Endodermal cell (in vitro differentiated cells): ENCODE results near the gene BMF. TPM values are rescaled to one million over a fixed set of nuclear protein-coding genes. Genes with fewer than 3 reads are reported as not detected.

Experiments used
- DNase-seq: peaks from one replicate; pipeline ENCODE4 v3.0.0-alpha.2; 2017
- H3K27ac ChIP-seq: 2 replicates; pipeline ENCODE4 v1.5.1; 2013; ENCODE audit warnings: mild to moderate bottlenecking, low read depth, low read length, moderate library complexity
- H3K27me3 ChIP-seq: 2 replicates; pipeline ENCODE4 v1.6.1; 2013; ENCODE audit warnings: mild to moderate bottlenecking, low read length, moderate library complexity; ENCODE audit not compliant: insufficient read depth, control insufficient read depth, poor library complexity, severe bottlenecking
- H3K36me3 ChIP-seq: 2 replicates; pipeline ENCODE4 v1.7.0; 2013; ENCODE audit warnings: mild to moderate bottlenecking, low read length, moderate library complexity; ENCODE audit not compliant: control insufficient read depth, insufficient read depth
- H3K4me1 ChIP-seq: one replicate; pipeline ENCODE4 v1.7.0; 2013; ENCODE audit warnings: low read length; ENCODE audit not compliant: control insufficient read depth, insufficient read depth
- H3K4me3 ChIP-seq: 2 replicates; pipeline ENCODE4 v1.5.1; 2013; ENCODE audit warnings: mild to moderate bottlenecking, low read length, moderate library complexity
- H3K9ac ChIP-seq: 2 replicates; pipeline ENCODE4 v1.6.1; 2013; ENCODE audit warnings: mild to moderate bottlenecking, low read length, moderate library complexity; ENCODE audit not compliant: poor library complexity, severe bottlenecking; ENCODE audit errors: extremely low read depth
- H3K9me3 ChIP-seq: 2 replicates; pipeline ENCODE4 v1.6.1; 2013; ENCODE audit warnings: mild to moderate bottlenecking, low read length, moderate library complexity; ENCODE audit not compliant: control insufficient read depth
- H3K27ac Mint-ChIP-seq: 2 replicates; pipeline ENCODE4 v1.8.0; 2020; ENCODE audit warnings: mixed read lengths
- H3K27me3 Mint-ChIP-seq: 2 replicates; pipeline ENCODE4 v1.8.0; 2021; ENCODE audit warnings: mild to moderate bottlenecking, mixed read lengths; ENCODE audit not compliant: insufficient read depth
- H3K36me3 Mint-ChIP-seq: 2 replicates; pipeline ENCODE4 v1.8.0; 2020; ENCODE audit warnings: low read depth, mixed read lengths
- H3K4me1 Mint-ChIP-seq: 2 replicates; pipeline ENCODE4 v1.8.0; 2020; ENCODE audit warnings: mixed read lengths
- H3K4me3 Mint-ChIP-seq: 2 replicates; pipeline ENCODE4 v1.8.0; 2020; ENCODE audit warnings: mild to moderate bottlenecking, moderate library complexity, mixed read lengths
- H3K9me3 Mint-ChIP-seq: 2 replicates; pipeline ENCODE4 v1.8.0; 2020; ENCODE audit warnings: mild to moderate bottlenecking, mixed read lengths
- CTCF ChIP-seq: fragments of 200-600 bp; sonication (generic); conservative IDR thresholded peaks from 2 replicates; pipeline ENCODE4 v1.5.0; 2021; ENCODE audit warnings: antibody characterized with exemption, mild to moderate bottlenecking
- WGBS, 2 experiments: methylation state at CpG; one replicate each; pipeline versions ENCODE4 v1.1.5 to v1.1.7; 2013; ENCODE audit warnings: missing lambda C conversion rate in 2 of 2, mixed read lengths in 1 of 2; ENCODE audit not compliant: insufficient coverage in 1 of 2, insufficient read length in 1 of 2; 5-methylcytosine and 5-hydroxymethylcytosine counted together
- total RNA-seq, 2 donors: library from RNA; stranded (reverse); fragmentation: NEBNext Ultra II Directional in 1 of 2; extraction: Animal tissue kit (Norgen Biotek cat#: 25700) in 1 of 2; gene quantifications; 2 replicates in 1 of 2; 3 replicates in 1 of 2; pipeline ENCODE4 v1.2.1, GENCODE V29; 2021

The BMF gene
- total RNA-seq, 2 donors from 2014 or later = 48.3 to 53.5 TPM

- Histone ChIP-seq H3K36me3 (no peaks in the 10 kb centered on the region), H3K4me3 (no peak overlapping the region), H3K4me1 (peaks cover 4% of the 10 kb centered on the region), H3K27ac (peak overlapping the region; percentile 6), H3K9ac (no peak overlapping the region), H3K27me3 (no peaks in the 10 kb centered on the region), H3K9me3 (no peaks in the 10 kb centered on the region)
- no peaks in the 10 kb centered on the region for H3K27me3 Mint-ChIP-seq
- no peaks in the 10 kb centered on the region for H3K36me3 Mint-ChIP-seq
- no peaks in the 10 kb centered on the region for H3K9me3 Mint-ChIP-seq
- TF ChIP-seq CTCF = no peak
- H3K27ac Mint-ChIP-seq = no peak overlapping the region
- no peak overlapping the region for H3K4me3 Mint-ChIP-seq
- no peak for DNase-seq
- WGBS, 2 experiments = 80% methylated on average over 2 of the region's 2 CpGs; no CpG with 5 or more reads in 1 of the 2 experiments
- H3K4me1 Mint-ChIP-seq = peaks cover 19% of the 10 kb centered on the region
Measured at GRCh38 chr15:40111888-40112287, 3.2 kb upstream of the BMF start.

- Mint-ChIP-seq H3K36me3 (no peaks in the 10 kb centered on the region), H3K4me3 (no peak overlapping the region), H3K9me3 (no peaks in the 10 kb centered on the region), H3K27me3 (no peaks in the 10 kb centered on the region), H3K27ac (no peak overlapping the region), H3K4me1 (peaks cover 25% of the 10 kb centered on the region)
- Histone ChIP-seq H3K9ac (no peak overlapping the region), H3K9me3 (no peaks in the 10 kb centered on the region), H3K4me3 (no peak overlapping the region), H3K36me3 (no peaks in the 10 kb centered on the region), H3K27me3 (no peaks in the 10 kb centered on the region), H3K27ac (no peak overlapping the region), H3K4me1 (peaks cover 6% of the 10 kb centered on the region)
- no peak for TF ChIP-seq CTCF
- 90% methylated on average over 7 to 9 of the region's 9 CpGs for WGBS, 2 experiments
- DNase-seq = no peak
Measured at GRCh38 chr15:40110866-40111550, 2.3 kb upstream of the BMF start.

- Mint-ChIP-seq H3K4me1 (peaks cover 44% of the 10 kb centered on the region), H3K27me3 (no peaks in the 10 kb centered on the region), H3K36me3 (peaks cover 9% of the 10 kb centered on the region), H3K9me3 (no peaks in the 10 kb centered on the region), H3K4me3 (peak overlapping the region; percentile 94), H3K27ac (peak overlapping the region; percentile 97)
- no peak for TF ChIP-seq CTCF
- WGBS, 2 experiments = 0 to 1% methylated on average over 2 to 47 of the region's 47 CpGs
- no peaks in the 10 kb centered on the region for H3K27me3 ChIP-seq
- H3K36me3 ChIP-seq = peaks cover 8% of the 10 kb centered on the region
- peak overlapping the region; percentile 72 for H3K27ac ChIP-seq
- peaks cover 12% of the 10 kb centered on the region for H3K4me1 ChIP-seq
- H3K4me3 ChIP-seq = peak overlapping the region; percentile 94
- peak; percentile 78 for DNase-seq
- H3K9ac ChIP-seq = peak overlapping the region; percentile 69
- no peaks in the 10 kb centered on the region for H3K9me3 ChIP-seq
Measured at GRCh38 chr15:40108061-40108854, 421 bp downstream of the BMF start.
